Fibroblast of villous mesenchyme (primary cell): ENCODE data around the gene SDHB. TPM values are rescaled to one million over a fixed set of nuclear protein-coding genes. Genes with fewer than 3 reads are reported as not detected.

ENCODE experiments used
- DNase-seq: peaks from one replicate; pipeline ENCODE4 v3.0.0-alpha.2; 2010; ENCODE audit warnings: low read depth
- H3K4me3 ChIP-seq: 2 replicates; pipeline ENCODE4 v1.5.1; 2011; ENCODE audit warnings: low read depth, mild to moderate bottlenecking, low read length
- CTCF ChIP-seq: IDR thresholded peaks from 2 replicates; pipeline ENCODE4 v1.5.1; 2012; ENCODE audit warnings: low read depth, mild to moderate bottlenecking, low read length; ENCODE audit not compliant: insufficient read depth
- total RNA-seq: library from RNA; depleted of rRNA; stranded (reverse); fragments of >200 nt; gene quantifications from 2 replicates; pipeline ENCODE4 v1.2.3, GENCODE V29; 2012

SDHB gene
- total RNA-seq, 1 donor, result 123 TPM

- H3K4me3 ChIP-seq, result no peak overlapping the region
- peak; percentile 44 for DNase-seq
- no peak for TF ChIP-seq CTCF
Observed at GRCh38 chr1:16984717-16985116, 69.1 kb downstream of the SDHB start.

DNA sequence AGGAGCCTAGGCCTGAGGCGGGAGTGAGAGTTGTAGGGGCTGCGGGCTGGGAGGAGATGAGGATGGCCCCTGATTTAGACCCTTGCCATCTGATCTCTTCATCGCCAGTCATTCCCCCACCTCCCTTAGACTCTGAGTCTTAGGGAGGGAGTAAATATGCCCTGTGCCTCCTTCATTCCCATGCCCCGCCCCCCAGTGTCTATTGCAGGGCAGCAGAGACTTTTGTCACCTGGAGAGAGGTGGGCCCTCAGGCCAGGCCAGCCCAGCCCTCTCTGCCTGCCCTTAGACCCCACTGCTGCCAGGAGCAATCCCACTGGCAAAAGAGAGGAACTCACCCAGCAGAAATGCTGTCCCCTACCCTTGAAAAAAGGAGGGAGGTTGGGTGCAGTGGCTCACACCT lies 70.2 kb downstream of the SDHB start:
- H3K4me3 ChIP-seq, result no peak overlapping the region
- TF ChIP-seq CTCF, result no peak

GRCh38 chr1:16982902-16983301 lies 70.9 kb downstream of the SDHB start:
- H3K4me3 ChIP-seq, result no peak overlapping the region
- no peak for TF ChIP-seq CTCF
- DNase-seq, result no peak

More for the DNA sequence above, 70.2 kb downstream of the SDHB start:
- DNase-seq, result no peak

DNA sequence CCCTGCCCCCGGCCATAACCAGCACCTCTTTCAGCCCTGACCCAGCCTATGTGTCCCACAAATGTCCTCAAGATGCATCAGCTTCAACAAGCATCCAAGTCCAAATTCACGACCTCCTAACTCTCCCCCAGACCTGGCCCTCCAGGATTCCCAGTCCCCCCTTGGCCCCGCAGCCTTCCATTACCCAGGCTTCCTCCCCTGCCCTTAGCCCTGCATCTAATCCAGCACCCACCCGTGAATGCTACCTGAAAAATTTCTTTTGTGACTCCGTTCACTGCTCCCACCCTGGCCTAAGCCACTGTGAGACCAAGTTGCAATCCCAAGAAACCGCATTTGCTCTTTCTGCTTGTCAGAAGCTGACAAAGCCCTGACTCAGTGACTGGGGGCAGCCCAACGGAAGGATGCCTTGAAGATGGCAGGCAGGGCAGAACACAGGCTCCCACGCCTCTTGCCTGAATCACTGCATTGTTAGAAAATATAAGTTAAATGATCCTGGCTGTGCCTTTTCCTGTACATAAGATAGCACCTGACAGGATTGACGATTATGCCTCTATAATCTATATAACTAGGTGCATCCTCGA lies 72.5 kb downstream of the SDHB start:
- no peak for TF ChIP-seq CTCF
- no peak overlapping the region for H3K4me3 ChIP-seq
- peak; percentile 44 for DNase-seq

DNA sequence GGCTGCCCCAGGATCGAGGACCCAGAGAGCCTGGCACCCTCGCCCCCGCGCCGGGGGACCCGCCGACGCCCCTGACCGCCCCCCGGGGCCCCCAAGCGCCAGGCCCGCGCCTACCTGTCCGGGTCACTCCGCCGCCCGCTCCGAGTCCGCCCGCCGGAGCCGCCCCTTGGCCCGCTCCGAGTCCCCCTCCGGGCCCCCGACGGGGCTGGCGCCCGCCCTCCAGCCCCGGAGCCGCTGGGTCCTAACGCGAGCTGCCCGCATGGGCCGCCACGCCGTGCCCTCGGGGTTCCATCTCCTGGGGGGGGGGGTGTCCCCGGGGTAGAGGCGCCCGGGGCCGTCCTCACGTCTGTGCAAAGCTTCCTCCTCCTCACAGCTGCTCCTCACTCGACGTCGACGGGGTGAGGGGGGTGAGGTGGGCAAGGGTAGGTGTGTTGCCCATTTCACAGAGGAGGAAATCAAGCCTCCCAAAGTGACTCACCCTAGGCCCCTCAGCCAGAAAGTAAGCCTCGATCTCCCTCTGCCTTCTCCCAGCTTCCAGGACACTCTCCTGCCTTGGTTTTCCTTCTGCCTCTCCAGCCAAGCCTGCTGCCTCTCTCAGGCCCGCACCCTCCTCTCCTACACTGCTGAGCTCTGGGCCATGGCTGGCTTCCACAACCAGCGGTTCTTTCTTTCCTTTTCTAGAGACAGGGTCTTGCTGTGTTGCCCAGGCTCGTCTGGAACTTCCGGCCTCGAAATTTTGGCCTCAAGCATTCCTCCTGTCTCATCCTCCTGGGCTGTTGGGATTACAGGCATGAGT lies 73.2 kb downstream of the SDHB start, which contains the start of gene MFAP2:
MFAP2 (minus strand) TSS at position 148 of the 796 bp plus-strand sequence. CDS start 2,347 bp downstream, outside the sequence.
- DNase-seq, result no peak
- peak within 1 kb of the TSS; percentile 71 for H3K4me3 ChIP-seq
- no peak for TF ChIP-seq CTCF

DNA sequence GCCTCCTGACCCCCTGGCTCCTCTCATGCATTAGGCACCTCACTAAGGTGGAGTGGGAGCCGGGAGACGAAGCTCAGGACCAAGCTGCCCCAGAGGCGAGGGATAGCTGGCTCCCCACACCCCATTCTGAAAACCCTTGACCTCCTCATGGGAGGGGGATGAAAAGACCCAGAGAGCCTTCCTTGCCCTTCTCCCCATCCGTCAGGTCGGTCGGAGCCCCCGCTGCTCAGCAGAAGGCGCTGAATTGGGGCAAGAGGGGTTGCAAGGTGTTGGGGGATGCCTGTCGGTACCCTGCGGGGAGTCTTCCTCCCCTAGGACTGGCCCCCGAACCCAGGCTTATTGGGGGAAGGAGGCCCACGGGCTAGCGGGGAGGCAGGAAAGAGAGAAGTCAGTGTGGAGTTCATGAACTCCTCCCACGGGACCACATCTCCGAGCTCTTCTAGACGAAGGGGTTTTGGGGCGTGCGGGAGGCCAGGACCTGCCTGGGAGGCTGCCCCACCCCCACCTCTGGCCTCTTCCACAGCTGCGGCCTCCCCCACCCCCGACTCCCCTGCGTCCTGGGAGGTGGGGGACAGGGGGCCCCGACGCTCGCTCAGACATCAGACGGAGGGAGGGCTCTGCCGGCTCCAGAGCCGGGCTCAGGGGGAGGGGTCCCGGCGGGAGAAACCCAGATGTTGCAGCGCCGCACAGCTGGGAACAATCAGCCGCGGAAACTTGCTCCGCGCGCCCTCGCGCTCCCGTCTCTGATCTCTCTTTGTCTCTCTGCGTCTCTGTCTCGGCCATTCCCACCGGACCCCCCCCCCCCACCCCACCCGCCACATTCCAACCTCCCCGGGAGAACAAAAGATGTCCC lies 74.1 kb downstream of the SDHB start:
- TF ChIP-seq CTCF, result no peak
- peak; percentile 51 for DNase-seq
- peak overlapping the region; percentile 71 for H3K4me3 ChIP-seq
